A549 (cell line): Measurements from ENCODE around the gene SCG5. TPM values are rescaled to one million over a fixed set of nuclear protein-coding genes. Genes with fewer than 3 reads are reported as not detected.

Experiments
- ATAC-seq, 2 experiments: fragments of 200-7000 bp in 1 of 2; fragments of >200 bp in 1 of 2; cut with Nextera tagmentation in 1 of 2; cut with Tn5 transposase in 1 of 2; 3 replicates each; pipeline versions ENCODE4 v1.8.0 to v1.9.1; 2018 to 2020; ENCODE audit warnings: mild to moderate bottlenecking in 1 of 2, moderate library complexity in 1 of 2
- CTCF ChIA-PET: fragments of 300-600 bp; sonication (Branson Sonifier 250); formaldehyde crosslinking; extraction: SDS; loops from one replicate; lab custom pipeline; 2021; ENCODE audit warnings: antibody characterized with exemption, inconsistent platforms; lab: Yijun Ruan, JAX
- POLR2A ChIA-PET: fragments of 350-600 bp; formaldehyde crosslinking; extraction: SDS; loops from one replicate; lab custom pipeline; 2021; ENCODE audit warnings: antibody characterized with exemption, inconsistent platforms; lab: Yijun Ruan, JAX
- DNase-seq, 2 experiments: peaks; one replicate each; pipeline versions ENCODE4 v3.0.0 to v3.0.0-alpha.2; 2011 to 2016; ENCODE audit warnings: low read depth in 1 of 2, low spot score in 1 of 2
- FAIRE-seq: peaks from 2 replicates; lab custom pipeline; 2011; peaks lifted over from hg19 to GRCh38; lab: Jason Lieb, UNC
- H3K27ac ChIP-seq, 2 experiments: fragments of >200 bp; sonication (Bioruptor Twin); formaldehyde crosslinking; 3 replicates each; pipeline ENCODE4 v1.5.1; 2016 to 2017
- H3K4me1 ChIP-seq: fragments of >200 bp; sonication (Bioruptor Twin); formaldehyde crosslinking; 3 replicates; pipeline ENCODE4 v1.6.1; 2016
- H3K4me2 ChIP-seq: fragments of >200 bp; sonication (Bioruptor Twin); formaldehyde crosslinking; 3 replicates; pipeline ENCODE4 v1.6.1; 2016
- H3K4me3 ChIP-seq: fragments of >200 bp; sonication (Bioruptor Twin); formaldehyde crosslinking; 3 replicates; pipeline ENCODE4 v1.5.1; 2016
- H3K9me3 ChIP-seq: fragments of >200 bp; sonication (Bioruptor Twin); formaldehyde crosslinking; 3 replicates; pipeline ENCODE4 v1.6.1; 2016
- BHLHE40 ChIP-seq: IDR thresholded peaks from 2 replicates; pipeline ENCODE4 v1.6.1; 2012; ENCODE audit warnings: low read depth, low read length, inconsistent platforms
- CBX2 ChIP-seq: fragments of 200-600 bp; sonication (generic); IDR thresholded peaks from 2 replicates; pipeline ENCODE4 v1.6.1; 2016; ENCODE audit warnings: low read depth, mild to moderate bottlenecking, borderline replicate concordance
- CHD2 ChIP-seq: fragments of 150-350 bp; IDR thresholded peaks from 2 replicates; pipeline ENCODE4 v1.6.1; 2014; ENCODE audit warnings: low read length; ENCODE audit not compliant: partially characterized antibody
- EHF ChIP-seq: fragments of 250-450 bp; sonication (Bioruptor Pico); IDR thresholded peaks from 2 replicates; pipeline ENCODE4 v1.5.0; 2020; ENCODE audit warnings: mild to moderate bottlenecking
- EP300 ChIP-seq, 2 experiments: fragments of >200 bp; sonication (Bioruptor Twin); formaldehyde crosslinking; IDR thresholded peaks; 2 replicates in 1 of 2; 3 replicates in 1 of 2; pipeline ENCODE4 v1.6.1; 2016 to 2017
- FOSL2 ChIP-seq, 2 experiments: fragments of 450-650 bp in 1 of 2; fragments of >200 bp in 1 of 2; sonication (Bioruptor Twin) in 1 of 2; formaldehyde crosslinking; IDR thresholded peaks; 2 replicates each; pipeline versions ENCODE4 v1.5.0 to v1.6.1; 2016 to 2020; ENCODE audit warnings: mild to moderate bottlenecking in 1 of 2, moderate library complexity in 1 of 2
- FOXS1 ChIP-seq: fragments of 250-450 bp; sonication (Bioruptor Pico); IDR thresholded peaks from 2 replicates; pipeline ENCODE4 v1.5.0; 2020; ENCODE audit warnings: mild to moderate bottlenecking, moderate library complexity
- GATA3 ChIP-seq: IDR thresholded peaks from 2 replicates; pipeline ENCODE4 v1.6.1; 2012; ENCODE audit warnings: borderline replicate concordance
- HEYL ChIP-seq: fragments of 250-450 bp; sonication (Bioruptor Pico); IDR thresholded peaks from 2 replicates; pipeline ENCODE4 v1.8.0; 2021; ENCODE audit warnings: mild to moderate bottlenecking, moderate library complexity
- HMGXB4 ChIP-seq: fragments of 250-450 bp; sonication (Bioruptor Pico); IDR thresholded peaks from 2 replicates; pipeline ENCODE4 v1.5.0; 2021; ENCODE audit warnings: mild to moderate bottlenecking, moderate library complexity, borderline replicate concordance
- HOXA7 ChIP-seq: fragments of 250-450 bp; sonication (Bioruptor Pico); IDR thresholded peaks from 2 replicates; pipeline ENCODE4 v1.5.0; 2020; ENCODE audit warnings: mild to moderate bottlenecking, moderate library complexity
- HOXB13 ChIP-seq: fragments of 250-450 bp; sonication (Bioruptor Pico); IDR thresholded peaks from 2 replicates; pipeline ENCODE4 v1.5.0; 2020; ENCODE audit warnings: low read depth, mild to moderate bottlenecking, moderate library complexity
- HOXB5 ChIP-seq: fragments of 250-450 bp; sonication (Bioruptor Pico); IDR thresholded peaks from 2 replicates; pipeline ENCODE4 v1.5.0; 2020; ENCODE audit warnings: mild to moderate bottlenecking, moderate library complexity
- JUNB ChIP-seq: fragments of >200 bp; sonication (Bioruptor Twin); formaldehyde crosslinking; IDR thresholded peaks from 2 replicates; pipeline ENCODE4 v1.6.1; 2016
- KDM1A ChIP-seq: fragments of 200-600 bp; sonication (generic); IDR thresholded peaks from 2 replicates; pipeline ENCODE4 v1.6.1; 2016; ENCODE audit warnings: low read depth, mild to moderate bottlenecking
- MAFK ChIP-seq: fragments of 450-650 bp; IDR thresholded peaks from 2 replicates; pipeline ENCODE4 v1.6.1; 2014; ENCODE audit not compliant: partially characterized antibody
- MAZ ChIP-seq: fragments of 150-350 bp; IDR thresholded peaks from 2 replicates; pipeline ENCODE4 v1.6.1; 2014; ENCODE audit warnings: antibody characterized with exemption, low read depth, low read length, borderline replicate concordance
- MYC ChIP-seq: IDR thresholded peaks from 2 replicates; pipeline ENCODE4 v1.6.1; 2012; ENCODE audit warnings: mild to moderate bottlenecking, inconsistent platforms, low read length, improper control_type of control experiment, borderline replicate concordance
- NFE2L2 ChIP-seq: fragments of 150-350 bp; conservative IDR thresholded peaks from 2 replicates; pipeline ENCODE4 v1.6.1; 2014; ENCODE audit warnings: low read length
- NPAS2 ChIP-seq: fragments of 250-450 bp; sonication (Bioruptor Pico); IDR thresholded peaks from 2 replicates; pipeline ENCODE4 v1.8.0; 2022; ENCODE audit warnings: mild to moderate bottlenecking, moderate library complexity, borderline replicate concordance
- RARB ChIP-seq: fragments of 250-450 bp; sonication (Bioruptor Pico); IDR thresholded peaks from 2 replicates; pipeline ENCODE4 v1.8.0; 2021; ENCODE audit warnings: mild to moderate bottlenecking, moderate library complexity
- RFX5 ChIP-seq: fragments of 450-650 bp; IDR thresholded peaks from 2 replicates; pipeline ENCODE4 v1.7.1; 2014; ENCODE audit warnings: antibody characterized with exemption, mild to moderate bottlenecking, moderate library complexity
- RNF2 ChIP-seq: fragments of 200-600 bp; sonication (generic); IDR thresholded peaks from 2 replicates; pipeline ENCODE4 v1.6.1; 2016; ENCODE audit warnings: low read depth, mild to moderate bottlenecking, antibody characterized with exemption, moderate library complexity, borderline replicate concordance
- SREBF2 ChIP-seq: fragments of 450-650 bp; IDR thresholded peaks from 2 replicates; pipeline ENCODE4 v1.6.1; 2014; ENCODE audit warnings: mild to moderate bottlenecking, moderate library complexity
- ZFP36 ChIP-seq: fragments of 450-650 bp; IDR thresholded peaks from 2 replicates; pipeline ENCODE4 v1.6.1; 2014; ENCODE audit warnings: borderline replicate concordance; ENCODE audit not compliant: partially characterized antibody
- ZSCAN20 ChIP-seq: fragments of 250-450 bp; sonication (Bioruptor Pico); IDR thresholded peaks from 2 replicates; pipeline ENCODE4 v1.8.0; 2022; ENCODE audit warnings: mild to moderate bottlenecking, moderate library complexity
- WGBS: methylation state at CpG from one replicate; pipeline ENCODE4 v1.1.6; 2017; ENCODE audit errors: missing lambda C conversion rate; 5-methylcytosine and 5-hydroxymethylcytosine counted together
- polyA plus RNA-seq, 4 experiments: library from polyadenylated mRNA; depleted of rRNA in 3 of 4; stranded (reverse); fragments of >200 nt; fragmentation: RNase III in 1 of 4; extraction: RNeasy Plus Mini Kit Qiagen cat#74134 plus additional on column Dnase treatment in 1 of 4; gene quantifications; 2 replicates in 3 of 4; 3 replicates in 1 of 4; pipeline ENCODE4 v1.2.3, GENCODE V29; 2011 to 2017
- TF ChIP-seq, protein P1 (sequence below): IDR thresholded peaks from 2 replicates; pipeline ENCODE4 v1.6.1; 2012
- TF ChIP-seq, protein P2 (sequence below): fragments of >200 bp; sonication (Bioruptor Twin); formaldehyde crosslinking; IDR thresholded peaks from 2 replicates; pipeline ENCODE4 v1.6.1; 2016
- TF ChIP-seq, protein P3 (sequence below): IDR thresholded peaks from 2 replicates; pipeline ENCODE4 v1.6.1; 2012; ENCODE audit warnings: low read depth, borderline replicate concordance
- TF ChIP-seq, protein P4 (sequence below): IDR thresholded peaks from 2 replicates; pipeline ENCODE4 v1.6.1; 2012

The SCG5 gene
- polyA plus RNA-seq, 2 of the 4 experiments (the other 2 are of a cell fraction) = 1.4 to 9.4 TPM

DNA sequence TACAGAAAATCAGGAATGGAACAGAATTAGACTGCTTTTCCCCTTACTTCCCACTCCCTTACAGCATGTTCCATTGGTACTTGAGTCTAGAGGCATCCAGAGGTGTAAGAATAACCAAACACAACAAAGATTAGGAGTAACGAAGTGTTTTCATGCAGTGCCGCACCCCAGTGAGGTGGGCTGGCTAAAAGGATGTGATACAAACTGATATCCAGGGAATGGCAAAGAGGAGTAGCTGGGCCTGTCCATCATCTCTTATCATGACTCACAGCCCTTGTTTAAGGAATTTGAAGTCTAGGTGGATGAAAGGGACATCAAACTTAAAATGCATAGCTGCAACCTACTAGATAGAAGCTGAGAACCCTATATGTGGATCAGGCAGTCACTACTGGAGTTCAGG lies 16.4 kb downstream of the SCG5 start:
- FAIRE-seq = no peak
- ChIA-PET CTCF (interaction anchor here (0.7 to 16.6 kb wide), 20 partner anchors 8 to 475 kb away, joined by 3 to 374 read pairs (median 5); partner anchors contain the start of gene SCG5), POLR2A (no interaction called here)
- DNase-seq = no peak
- Histone ChIP-seq H3K9me3 (no peaks in the 10 kb centered on the region), H3K4me2 (no peak overlapping the region), H3K4me3 (no peak overlapping the region), H3K4me1 (peaks cover 24% of the 10 kb centered on the region), H3K27ac (no peak overlapping the region)
- TF ChIP-seq NFE2L2 (no peak), HOXB5 (CRISPR knock-in tag) (no peak), HOXB13 (no peak), JUNB (no peak), HOXA7 (no peak), KDM1A (no peak), MAZ (no peak), RARB (CRISPR knock-in tag) (no peak), GATA3 (no peak), CBX2 (no peak), FOSL2 (IDR thresholded peaks at IDR 0.05) (no peak), FOSL2 (CRISPR knock-in tag; IDR thresholded peaks at IDR 0.05) (no peak)
- TF ChIP-seq, protein P1, sequence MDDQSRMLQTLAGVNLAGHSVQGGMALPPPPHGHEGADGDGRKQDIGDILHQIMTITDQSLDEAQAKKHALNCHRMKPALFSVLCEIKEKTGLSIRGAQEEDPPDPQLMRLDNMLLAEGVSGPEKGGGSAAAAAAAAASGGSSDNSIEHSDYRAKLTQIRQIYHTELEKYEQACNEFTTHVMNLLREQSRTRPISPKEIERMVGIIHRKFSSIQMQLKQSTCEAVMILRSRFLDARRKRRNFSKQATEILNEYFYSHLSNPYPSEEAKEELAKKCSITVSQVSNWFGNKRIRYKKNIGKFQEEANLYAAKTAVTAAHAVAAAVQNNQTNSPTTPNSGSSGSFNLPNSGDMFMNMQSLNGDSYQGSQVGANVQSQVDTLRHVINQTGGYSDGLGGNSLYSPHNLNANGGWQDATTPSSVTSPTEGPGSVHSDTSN = no peak
- TF ChIP-seq, protein P2, sequence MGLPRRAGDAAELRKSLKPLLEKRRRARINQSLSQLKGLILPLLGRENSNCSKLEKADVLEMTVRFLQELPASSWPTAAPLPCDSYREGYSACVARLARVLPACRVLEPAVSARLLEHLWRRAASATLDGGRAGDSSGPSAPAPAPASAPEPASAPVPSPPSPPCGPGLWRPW = no peak
- TF ChIP-seq, protein P3, sequence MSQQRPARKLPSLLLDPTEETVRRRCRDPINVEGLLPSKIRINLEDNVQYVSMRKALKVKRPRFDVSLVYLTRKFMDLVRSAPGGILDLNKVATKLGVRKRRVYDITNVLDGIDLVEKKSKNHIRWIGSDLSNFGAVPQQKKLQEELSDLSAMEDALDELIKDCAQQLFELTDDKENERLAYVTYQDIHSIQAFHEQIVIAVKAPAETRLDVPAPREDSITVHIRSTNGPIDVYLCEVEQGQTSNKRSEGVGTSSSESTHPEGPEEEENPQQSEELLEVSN = no peak
- 91% methylated on average over 2 of the region's 2 CpGs for WGBS
- no peak for ATAC-seq

GRCh38 chr15:32659340-32660155 lies 18.0 kb downstream of the SCG5 start:
- Histone ChIP-seq H3K27ac (peak overlapping the region; percentile 35 to 68; a peak in 4 of 6 replicates), H3K4me2 (peak overlapping the region; percentile 13; the same call in 1 of the 3 replicates), H3K4me1 (peaks cover 24% of the 10 kb centered on the region), H3K4me3 (no peak overlapping the region), H3K9me3 (no peaks in the 10 kb centered on the region)
- WGBS = 29% methylated on average over 6 of the region's 6 CpGs
- ATAC-seq (peak; percentile 67 to 82), FAIRE-seq (no peak), DNase-seq (peak; percentile 61 to 63)
- ChIA-PET POLR2A (no interaction called here), CTCF (interaction anchor here (0.7 to 16.6 kb wide), 28 partner anchors 9 to 473 kb away, joined by 3 to 374 read pairs (median 5); no protein-coding TSS in a partner anchor)
- TF ChIP-seq CHD2 (no peak), NPAS2 (CRISPR knock-in tag) (no peak), HEYL (CRISPR knock-in tag) (no peak), MAFK (peak; percentile 7), RFX5 (no peak), FOXS1 (no peak), MYC (no peak), EHF (CRISPR knock-in tag) (no peak), EP300 (IDR thresholded peaks at IDR 0.05) (no peak), RNF2 (no peak), HMGXB4 (CRISPR knock-in tag) (no peak), HOXB5 (CRISPR knock-in tag) (no peak), RARB (CRISPR knock-in tag) (no peak), FOSL2 (IDR thresholded peaks at IDR 0.05) (no peak), FOSL2 (CRISPR knock-in tag; IDR thresholded peaks at IDR 0.05) (peak; percentile 38), NFE2L2 (no peak), ZFP36 (no peak), MAZ (no peak), SREBF2 (no peak), BHLHE40 (no peak), ZSCAN20 (CRISPR knock-in tag) (no peak), KDM1A (no peak)
- TF ChIP-seq, protein P4, sequence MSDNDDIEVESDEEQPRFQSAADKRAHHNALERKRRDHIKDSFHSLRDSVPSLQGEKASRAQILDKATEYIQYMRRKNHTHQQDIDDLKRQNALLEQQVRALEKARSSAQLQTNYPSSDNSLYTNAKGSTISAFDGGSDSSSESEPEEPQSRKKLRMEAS = 0 out of 2 replicates have a peak, but pooled peaks have one; percentile 21
- TF ChIP-seq, protein P2 = no peak
- TF ChIP-seq, protein P1 = 0 out of 2 replicates have a peak, but pooled peaks have one; percentile 7
